ENCODE results near the gene ELF4. TPM values are rescaled to one million over a fixed set of nuclear protein-coding genes. Genes with fewer than 3 reads are reported as not detected.

ELF4 gene
- total and polyA plus RNA-seq, 2 of the 13 experiments (the other 11 are each of a cell fraction or from before 2014, with no cell fraction given): 1.3 to 2.6 TPM

- TF ChIP-seq PATZ1 (CRISPR knock-in tag; IDR thresholded peaks at IDR 0.05) (peak; percentile 66; the same call in 1 of the 2 replicates), ZNF777 (CRISPR knock-in tag; IDR thresholded peaks at IDR 0.05) (peak; percentile 68; the same call in 1 of the 2 replicates), ZSCAN21 (CRISPR knock-in tag; IDR thresholded peaks at IDR 0.05; ENCODE audit: borderline replicate concordance) (no peak), KDM5B (CRISPR knock-in tag; IDR thresholded peaks at IDR 0.05; ENCODE audit: borderline replicate concordance) (peak; percentile 52; the same call in 1 of the 2 replicates), NKX3-1 (CRISPR knock-in tag; IDR thresholded peaks at IDR 0.05) (no peak), CBX1 (IDR thresholded peaks at IDR 0.05; ENCODE audit: low read depth) (no peak), ZNF768 (CRISPR knock-in tag; IDR thresholded peaks at IDR 0.05) (peak; percentile 47), ZNF225 (CRISPR knock-in tag; IDR thresholded peaks at IDR 0.05) (0 out of 2 replicates have a peak, but pooled peaks have one; percentile 26), CHD4 (IDR thresholded peaks at IDR 0.05; ENCODE audit: borderline replicate concordance, low read length) (no peak), GMEB2 (CRISPR knock-in tag; IDR thresholded peaks at IDR 0.05; ENCODE audit: low read depth) (no peak), XRCC5 (optimal IDR thresholded peaks at IDR 0.05; ENCODE audit: low read length) (peak; percentile 18), HMGXB4 (CRISPR knock-in tag; IDR thresholded peaks at IDR 0.05; ENCODE audit: borderline replicate concordance in 1 of 2, low read depth in 1 of 2) (peak; percentile 49 to 86; a peak in 3 of 4 replicates), CC2D1A (CRISPR knock-in tag; IDR thresholded peaks at IDR 0.05) (no peak), ZBTB10 (CRISPR knock-in tag; IDR thresholded peaks at IDR 0.05; ENCODE audit: borderline replicate concordance) (no peak), ZNF83 (CRISPR knock-in tag; IDR thresholded peaks at IDR 0.05; ENCODE audit: borderline replicate concordance) (no peak), PLSCR1 (CRISPR knock-in tag; IDR thresholded peaks at IDR 0.05; ENCODE audit: borderline replicate concordance) (no peak)
Observed at GRCh38 chrX:130120746-130121504, 10.6 kb upstream of the ELF4 start (continued).

Data from HepG2 (cell line).